Stimulated activated naive CD4-positive, alpha-beta T cell (primary cell): ENCODE measurements around the gene ICAM5.
"Not testable (repeated sequence)": the region's sequence is repeated elsewhere in the genome, so short reads cannot be mapped to it uniquely, and the experiment has no call there.

Source experiments
- DNase-seq, 6 experiments: peaks; one replicate each; lab custom pipeline; 2025; lab: John Stamatoyannopoulos, UW

The ICAM5 gene

GRCh38 chr19:10289836-10290356, at the start of gene ICAM5:
Gene ICAM5, plus strand, starts transcription at chr19:10289952. Its CDS starts 92 bp downstream, at chr19:10290044.
- DNase-seq, result peak in 3 of 6 experiments; percentile 12 to 43 (median 24)

- DNase-seq, result not testable (repeated sequence)
Observed at GRCh38 chr19:10241826-10242449, 47.8 kb upstream of the ICAM5 start.

- no peak for DNase-seq
Observed at GRCh38 chr19:10243606-10244005, 46.1 kb upstream of the ICAM5 start.

GRCh38 chr19:10245189-10245939, 44.4 kb upstream of the ICAM5 start:
- DNase-seq, result no peak

- no peak for DNase-seq
Observed at GRCh38 chr19:10246511-10246910, 43.2 kb upstream of the ICAM5 start.

- DNase-seq, result peak; percentile 92 to 99 (median 96)
Observed at GRCh38 chr19:10251792-10252694, 37.7 kb upstream of the ICAM5 start, which contains the start of gene MRPL4. Gene MRPL4, plus strand, starts transcription at chr19:10252214. Its CDS starts 40 bp downstream, at chr19:10252254.

GRCh38 chr19:10252707-10253106, 37.0 kb upstream of the ICAM5 start:
- no peak for DNase-seq

- no peak for DNase-seq
Observed at GRCh38 chr19:10254244-10254643, 35.5 kb upstream of the ICAM5 start.

GRCh38 chr19:10255358-10255757, 34.4 kb upstream of the ICAM5 start:
- no peak for DNase-seq

- no peak for DNase-seq
Observed at GRCh38 chr19:10256551-10256950, 33.2 kb upstream of the ICAM5 start.

GRCh38 chr19:10256970-10257615, 32.7 kb upstream of the ICAM5 start:
- DNase-seq, result no peak

GRCh38 chr19:10258080-10258710, 31.6 kb upstream of the ICAM5 start:
- no peak for DNase-seq

GRCh38 chr19:10259162-10259905, 30.4 kb upstream of the ICAM5 start:
- DNase-seq, result peak; percentile 66 to 87 (median 82)

- DNase-seq, result no peak
Observed at GRCh38 chr19:10260141-10260584, 29.6 kb upstream of the ICAM5 start.

- DNase-seq, result no peak
Observed at GRCh38 chr19:10262771-10263170, 27.0 kb upstream of the ICAM5 start.

- DNase-seq, result no peak
Observed at GRCh38 chr19:10266706-10267105, 23.0 kb upstream of the ICAM5 start.

- DNase-seq, result no peak
Observed at GRCh38 chr19:10268071-10268470, 21.7 kb upstream of the ICAM5 start.

GRCh38 chr19:10269333-10270179, 20.2 kb upstream of the ICAM5 start:
- peak; percentile 68 to 89 (median 81) for DNase-seq

GRCh38 chr19:10270180-10270615, 19.6 kb upstream of the ICAM5 start:
- peak in 2 of 6 experiments; percentile 28 to 49 for DNase-seq
